Dedifferentiated amniotic fluid mesenchymal stem cell (primary cell): ENCODE data around the gene SSH2.

Experiments
- DNase-seq: peaks from one replicate; pipeline ENCODE4 v3.0.0-alpha.2; 2016; ENCODE audit errors: extremely low spot score

Gene SSH2

GRCh38 chr17:29577001-29577370 lies 353.0 kb downstream of the SSH2 start:
- no peak for DNase-seq

DNA sequence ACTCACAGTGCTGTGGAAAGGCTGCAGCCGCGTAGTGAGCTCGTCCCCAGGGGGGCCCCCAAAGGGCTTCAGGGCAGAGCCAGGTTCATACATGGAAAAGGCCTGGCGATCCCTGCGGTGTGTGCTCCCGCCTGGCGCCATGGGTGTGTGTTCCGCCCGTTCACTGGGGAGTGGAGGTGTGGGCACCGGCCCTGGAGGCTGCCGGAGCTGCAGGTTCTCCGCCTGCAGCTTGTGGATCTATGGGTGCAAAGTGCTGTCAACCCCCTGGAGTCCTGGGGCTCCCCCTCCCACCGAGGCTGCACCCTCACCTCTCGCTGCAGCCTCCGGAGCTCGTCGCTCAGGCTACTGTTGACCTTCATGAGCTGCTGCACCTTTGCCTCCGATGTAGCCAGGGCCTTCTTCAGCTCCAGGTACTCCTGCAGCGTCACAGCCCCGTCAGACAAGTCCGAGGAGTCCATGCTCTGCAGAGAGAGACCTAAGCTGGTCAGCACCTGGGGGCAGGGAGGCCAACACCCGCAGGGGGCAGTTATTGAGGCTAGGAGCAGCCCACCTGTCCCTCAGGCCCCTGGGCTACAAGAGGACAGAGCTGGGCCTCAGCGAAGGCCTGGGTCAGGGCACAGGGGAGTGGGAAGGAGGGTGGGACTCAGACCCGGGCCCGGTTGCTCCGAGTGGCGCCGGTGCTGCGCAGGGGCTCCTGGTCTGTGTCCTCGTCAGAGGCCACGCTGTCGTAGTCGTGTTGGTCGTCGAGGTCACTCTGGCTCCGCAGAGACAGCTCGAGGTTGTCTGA lies 353.6 kb downstream of the SSH2 start:
- no peak for DNase-seq
